ACC112 (cell line): ENCODE data around the gene POLG.

Source experiments
- H2AFZ ChIP-seq: fragments of 200-600 bp; sonication (generic); one replicate; pipeline ENCODE4 v1.6.0; 2017; ENCODE audit warnings: antibody characterized with exemption, low read length; ENCODE audit not compliant: unreplicated experiment
- H3K27ac ChIP-seq: fragments of 200-600 bp; sonication (generic); 2 replicates; pipeline ENCODE4 v1.5.1; 2014; ENCODE audit warnings: low read depth, mild to moderate bottlenecking, antibody characterized with exemption, low read length, moderate library complexity
- H3K27me3 ChIP-seq: fragments of 200-600 bp; sonication (generic); 2 replicates; pipeline ENCODE4 v1.6.1; 2014; ENCODE audit warnings: mild to moderate bottlenecking, antibody characterized with exemption, low read length, moderate library complexity, mixed read lengths; ENCODE audit not compliant: insufficient read depth
- H3K36me3 ChIP-seq: fragments of 200-600 bp; sonication (generic); 2 replicates; pipeline ENCODE4 v1.6.1; 2016; ENCODE audit warnings: mild to moderate bottlenecking, antibody characterized with exemption, low read length, moderate library complexity, mixed read lengths; ENCODE audit not compliant: insufficient read depth
- H3K4me1 ChIP-seq: fragments of 200-600 bp; sonication (generic); one replicate; pipeline ENCODE4 v1.6.1; 2016; ENCODE audit warnings: low read length, mixed read lengths; ENCODE audit not compliant: insufficient read depth, unreplicated experiment, control insufficient read depth
- H3K4me3 ChIP-seq: fragments of 200-600 bp; sonication (generic); 2 replicates; pipeline ENCODE4 v1.5.1; 2014; ENCODE audit warnings: mild to moderate bottlenecking, low read depth, low read length
- H3K79me2 ChIP-seq: fragments of 200-600 bp; sonication (generic); one replicate; pipeline ENCODE4 v1.6.0; 2016; ENCODE audit warnings: low read length; ENCODE audit not compliant: control insufficient read depth, unreplicated experiment, insufficient read depth

Gene POLG

DNA sequence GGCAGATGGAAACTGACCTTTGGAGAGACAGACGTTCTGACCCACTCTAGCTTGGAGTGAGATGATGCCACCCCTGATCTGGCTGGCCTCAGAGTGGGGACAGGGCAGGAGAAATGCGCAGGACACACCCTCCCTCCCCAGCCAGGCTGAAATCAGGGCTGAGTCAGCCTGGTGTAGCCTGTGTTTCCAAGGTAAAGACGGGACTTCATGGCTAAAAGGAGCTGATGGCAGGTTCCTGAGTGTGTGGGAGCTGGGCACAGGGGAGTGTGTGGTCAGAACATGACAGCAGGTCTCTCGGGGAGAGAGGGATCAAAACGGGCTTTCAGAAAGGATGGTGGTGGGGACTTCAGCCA lies 14.6 kb upstream of the POLG start:
- H3K27me3 ChIP-seq = peaks cover 38% of the 10 kb centered on the region
- H3K4me1 ChIP-seq = no peaks in the 10 kb centered on the region
- no peak overlapping the region for H3K27ac ChIP-seq
- no peaks in the 10 kb centered on the region for H3K79me2 ChIP-seq
- H3K4me3 ChIP-seq = no peak overlapping the region
- H3K36me3 ChIP-seq = no peaks in the 10 kb centered on the region
- no peak overlapping the region for H2AFZ ChIP-seq

DNA sequence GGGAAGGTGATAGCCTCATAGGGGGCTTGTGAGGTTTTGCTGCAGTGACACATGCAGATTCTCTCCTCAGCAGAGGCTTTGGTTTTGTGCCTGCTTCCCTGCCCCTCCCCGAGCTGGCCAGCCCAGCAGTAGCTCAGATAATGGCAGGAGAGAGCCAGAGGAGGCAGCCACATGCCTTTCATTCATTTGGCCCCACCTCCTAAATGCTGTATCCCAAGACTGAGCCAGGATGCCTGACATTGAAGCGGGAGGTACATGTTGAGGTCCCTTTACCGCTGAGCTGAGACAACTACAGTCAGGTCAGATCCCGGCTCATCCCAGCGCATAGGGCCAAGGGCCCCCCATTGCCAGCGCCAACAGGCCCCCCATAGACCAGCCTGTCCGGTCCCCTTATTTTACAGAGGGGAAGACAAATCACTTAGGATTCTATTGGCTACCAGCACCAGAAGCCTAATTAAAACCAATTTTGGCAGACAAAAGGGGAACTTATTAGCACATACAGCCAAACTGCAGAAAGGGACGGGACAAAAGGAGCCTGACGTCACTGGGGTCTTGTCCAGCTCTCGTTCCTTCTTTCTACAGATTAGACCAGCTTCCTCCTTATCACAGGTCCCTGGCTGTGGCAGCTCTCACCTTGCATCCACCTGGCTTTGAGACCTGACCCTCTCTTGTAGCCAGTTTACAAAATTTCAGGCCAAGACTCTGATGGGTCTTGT lies 12.1 kb upstream of the POLG start:
- peaks cover 18% of the 10 kb centered on the region for H3K27me3 ChIP-seq
- H3K36me3 ChIP-seq = no peaks in the 10 kb centered on the region
- H2AFZ ChIP-seq = no peak overlapping the region
- no peak overlapping the region for H3K4me3 ChIP-seq
- no peak overlapping the region for H3K27ac ChIP-seq
- H3K4me1 ChIP-seq = no peaks in the 10 kb centered on the region
- H3K79me2 ChIP-seq = no peaks in the 10 kb centered on the region

DNA sequence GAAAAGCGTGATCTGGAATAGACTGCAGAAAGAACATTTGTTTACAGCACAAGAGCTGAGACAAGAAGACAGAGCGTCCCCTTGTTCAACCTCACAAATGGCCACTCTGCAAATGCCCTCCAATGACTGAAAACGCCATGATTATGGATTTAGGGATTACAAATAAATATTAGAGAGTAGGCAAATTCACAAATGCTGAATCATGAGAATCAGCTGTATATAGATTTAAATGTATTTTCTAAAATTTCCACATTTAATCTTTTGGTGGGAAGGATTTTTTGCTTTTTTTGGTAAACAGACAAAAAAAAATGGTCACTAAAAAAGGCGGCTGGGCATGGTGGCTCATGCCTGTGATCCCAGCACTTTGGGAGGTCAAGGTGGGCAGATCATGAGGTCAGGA lies 10.6 kb upstream of the POLG start:
- no peak overlapping the region for H3K27ac ChIP-seq
- peaks cover 17% of the 10 kb centered on the region for H3K27me3 ChIP-seq
- H3K4me1 ChIP-seq = no peaks in the 10 kb centered on the region
- no peak overlapping the region for H3K4me3 ChIP-seq
- H3K79me2 ChIP-seq = no peaks in the 10 kb centered on the region
- no peaks in the 10 kb centered on the region for H3K36me3 ChIP-seq
- no peak overlapping the region for H2AFZ ChIP-seq

DNA sequence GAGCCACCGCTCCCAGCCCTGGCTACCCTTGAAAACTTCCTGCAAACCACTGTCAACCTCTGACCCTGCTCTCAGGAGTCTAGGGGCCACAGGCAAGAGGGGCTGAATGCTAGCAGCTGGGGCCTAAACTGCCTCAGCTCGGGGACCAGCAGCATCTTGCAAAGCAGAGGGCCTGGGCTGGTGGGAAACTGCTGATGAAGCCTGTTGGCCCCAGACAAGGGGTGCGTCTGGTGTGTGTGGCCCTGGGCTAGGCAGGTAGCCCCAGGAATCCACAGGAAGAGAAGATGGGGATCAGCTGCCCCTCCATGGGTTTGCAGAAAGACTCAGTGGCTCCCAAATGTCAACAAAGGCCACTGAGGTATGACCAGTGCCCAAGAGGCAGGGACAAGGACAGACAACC lies 8.2 kb upstream of the POLG start:
- H3K4me1 ChIP-seq = no peaks in the 10 kb centered on the region
- no peak overlapping the region for H3K27ac ChIP-seq
- no peaks in the 10 kb centered on the region for H3K79me2 ChIP-seq
- no peak overlapping the region for H2AFZ ChIP-seq
- no peak overlapping the region for H3K4me3 ChIP-seq
- H3K36me3 ChIP-seq = no peaks in the 10 kb centered on the region
- peaks cover 17% of the 10 kb centered on the region for H3K27me3 ChIP-seq

DNA sequence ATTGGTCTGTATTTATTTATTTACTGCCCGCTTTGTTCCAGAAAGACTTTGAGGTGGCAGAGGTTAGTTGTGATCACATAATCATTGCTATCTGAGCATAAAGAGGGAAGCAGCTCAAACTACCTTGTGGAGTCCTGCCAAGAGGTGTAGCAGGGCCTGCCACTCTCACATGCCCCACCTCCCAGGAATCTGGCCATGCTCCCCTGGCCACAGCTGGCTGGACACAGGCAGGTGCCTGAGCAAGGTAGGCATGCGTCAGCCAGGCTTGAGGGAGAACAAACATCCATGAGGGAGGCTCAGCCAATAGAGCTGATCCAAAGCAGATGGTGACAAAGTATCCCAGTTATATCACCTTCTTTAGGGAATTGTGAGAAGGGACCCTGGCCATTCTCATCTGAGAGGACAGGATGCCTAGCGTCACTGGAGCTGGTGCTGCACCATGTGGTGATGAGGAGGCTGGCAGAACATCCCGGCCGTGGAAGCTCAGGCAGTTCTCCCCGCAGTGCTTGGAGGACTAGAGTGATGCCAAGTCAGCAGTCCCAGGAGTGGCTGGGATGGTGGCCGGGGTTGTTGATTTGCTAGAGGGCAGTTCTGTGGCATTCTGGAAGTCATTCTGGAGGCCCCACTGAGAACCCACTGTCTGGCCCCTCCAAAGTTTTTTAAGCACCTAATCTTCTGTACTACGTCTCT lies 6.8 kb upstream of the POLG start:
- Histone ChIP-seq H3K27me3 (peaks cover 14% of the 10 kb centered on the region), H3K27ac (no peak overlapping the region), H3K4me3 (no peak overlapping the region), H3K36me3 (no peaks in the 10 kb centered on the region), H3K4me1 (no peaks in the 10 kb centered on the region), H3K79me2 (no peaks in the 10 kb centered on the region), H2AFZ (no peak overlapping the region)

DNA sequence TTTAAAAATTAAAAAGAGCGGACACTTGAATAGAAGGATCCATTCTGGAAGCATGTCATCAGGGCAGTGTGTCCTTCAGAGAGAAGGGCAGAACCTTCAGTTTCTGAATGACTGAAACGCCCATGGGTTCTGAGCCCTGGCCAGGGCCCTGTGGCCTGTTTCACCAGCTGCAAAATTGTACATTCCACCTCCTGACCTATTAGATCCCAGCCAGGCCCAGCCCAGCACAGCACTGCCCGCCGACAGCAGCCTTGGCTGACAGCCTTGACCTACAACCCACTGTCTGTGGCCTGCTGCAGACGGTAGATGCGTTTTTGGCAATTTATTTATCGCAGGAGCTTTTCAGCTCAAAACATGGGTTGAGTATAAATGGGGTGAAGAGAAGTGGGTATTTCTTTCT lies 5.9 kb upstream of the POLG start:
- no peak overlapping the region for H2AFZ ChIP-seq
- no peaks in the 10 kb centered on the region for H3K79me2 ChIP-seq
- no peak overlapping the region for H3K4me3 ChIP-seq
- no peaks in the 10 kb centered on the region for H3K36me3 ChIP-seq
- no peak overlapping the region for H3K27ac ChIP-seq
- H3K27me3 ChIP-seq = peaks cover 8% of the 10 kb centered on the region
- H3K4me1 ChIP-seq = peaks cover under 1% of the 10 kb centered on the region

DNA sequence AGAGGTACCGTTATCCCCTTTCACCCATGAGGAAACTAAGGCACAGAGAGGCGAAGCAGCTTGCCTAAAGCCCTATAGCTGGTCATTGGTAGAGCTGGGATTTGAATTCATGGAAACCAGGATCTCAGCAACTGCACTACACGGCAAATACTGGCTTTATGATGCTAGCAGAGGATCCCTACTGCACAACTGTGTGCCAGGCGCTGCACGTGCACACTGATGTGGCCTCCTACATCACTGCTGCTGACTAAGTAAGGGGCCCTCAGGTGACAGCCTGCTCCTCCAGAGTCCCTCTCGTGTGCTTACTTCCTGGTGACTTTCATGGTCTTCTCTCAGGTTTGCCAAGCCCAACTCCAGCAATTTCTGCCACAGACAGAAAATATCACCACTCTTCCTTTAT lies 3.4 kb upstream of the POLG start:
- peaks cover 8% of the 10 kb centered on the region for H3K4me1 ChIP-seq
- H3K27me3 ChIP-seq = no peaks in the 10 kb centered on the region
- H3K79me2 ChIP-seq = peaks cover 14% of the 10 kb centered on the region
- H3K4me3 ChIP-seq = no peak overlapping the region
- H3K27ac ChIP-seq = no peak overlapping the region
- 0 out of 2 replicates have a peak, but pooled peaks cover 3% of the 10 kb centered on the region for H3K36me3 ChIP-seq
- no peak overlapping the region for H2AFZ ChIP-seq

DNA sequence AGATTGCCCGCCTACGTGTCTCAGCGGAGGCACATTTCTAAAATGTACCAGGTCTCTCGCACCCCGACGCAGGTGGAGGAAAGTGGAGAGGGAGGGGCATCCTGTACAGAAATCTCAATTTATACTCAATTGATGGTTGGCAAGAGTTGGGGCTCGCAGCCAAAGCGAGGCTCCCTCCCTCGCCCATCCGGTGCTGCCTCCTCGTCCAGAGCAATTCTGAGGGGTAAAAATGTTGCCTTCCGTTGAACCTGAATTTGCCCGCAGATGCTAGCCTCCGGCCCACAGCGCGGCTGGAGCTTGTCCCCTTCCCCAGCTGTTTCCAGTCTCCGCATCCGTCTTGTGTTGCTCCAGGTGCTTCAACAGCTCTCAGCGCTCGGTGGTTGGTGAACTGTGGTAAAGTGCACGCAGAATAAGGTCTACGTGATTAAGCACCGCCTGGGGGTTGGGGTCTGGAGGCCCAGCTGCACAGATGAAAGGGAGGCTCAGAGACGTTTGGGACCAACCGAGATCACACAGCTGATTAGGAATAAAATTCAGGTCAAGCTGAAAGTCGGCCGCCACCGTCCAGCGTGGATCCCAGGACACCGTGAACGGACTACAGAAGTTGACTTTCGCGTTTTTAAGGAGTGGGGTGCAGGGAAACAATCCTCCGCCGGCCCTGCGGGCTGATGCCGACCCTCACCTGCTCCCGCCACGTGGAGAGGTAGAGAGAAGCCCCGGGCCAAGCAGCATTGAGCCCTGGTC lies 846 bp upstream of the POLG start:
- Histone ChIP-seq H3K79me2 (peaks cover 40% of the 10 kb centered on the region), H3K36me3 (peaks cover 22% of the 10 kb centered on the region), H3K4me3 (peak overlapping the region; percentile 69), H3K4me1 (peaks cover 30% of the 10 kb centered on the region), H2AFZ (peak overlapping the region; percentile 64), H3K27ac (0 out of 2 replicates have a peak overlapping the region, but pooled peaks have one; percentile 7), H3K27me3 (no peaks in the 10 kb centered on the region)

DNA sequence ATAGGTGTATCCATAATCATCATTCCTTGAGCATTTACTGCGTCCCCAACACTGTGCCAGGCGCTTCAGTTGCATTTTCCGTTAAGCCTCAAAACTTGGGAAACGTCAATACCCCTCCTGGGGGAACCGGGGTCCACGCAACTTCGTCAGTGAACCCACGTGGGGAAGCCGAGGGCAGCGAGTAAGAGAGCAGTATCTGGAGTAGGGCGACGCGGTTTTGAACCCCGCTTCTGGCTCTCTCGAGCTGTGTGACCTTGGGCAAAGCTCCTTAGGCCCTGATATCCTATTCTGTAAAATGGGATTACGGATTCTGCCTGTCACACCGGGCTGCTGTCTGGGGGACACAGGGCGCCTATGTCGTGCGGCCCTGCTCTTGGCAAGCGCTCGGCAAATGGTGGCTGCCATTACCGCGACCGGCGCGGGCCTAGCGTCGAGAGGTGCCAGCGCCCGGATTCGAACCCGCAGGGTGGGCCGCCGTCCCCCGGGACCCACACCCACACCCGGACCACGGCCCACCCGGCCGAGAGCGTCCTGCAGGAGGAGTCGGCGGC lies 590 bp downstream of the POLG start:
- Histone ChIP-seq H2AFZ (peak overlapping the region; percentile 21), H3K27me3 (no peaks in the 10 kb centered on the region), H3K4me1 (peaks cover 30% of the 10 kb centered on the region), H3K79me2 (peaks cover 54% of the 10 kb centered on the region), H3K27ac (peak overlapping the region; percentile 75), H3K36me3 (peaks cover 32% of the 10 kb centered on the region), H3K4me3 (peak overlapping the region; percentile 99)

DNA sequence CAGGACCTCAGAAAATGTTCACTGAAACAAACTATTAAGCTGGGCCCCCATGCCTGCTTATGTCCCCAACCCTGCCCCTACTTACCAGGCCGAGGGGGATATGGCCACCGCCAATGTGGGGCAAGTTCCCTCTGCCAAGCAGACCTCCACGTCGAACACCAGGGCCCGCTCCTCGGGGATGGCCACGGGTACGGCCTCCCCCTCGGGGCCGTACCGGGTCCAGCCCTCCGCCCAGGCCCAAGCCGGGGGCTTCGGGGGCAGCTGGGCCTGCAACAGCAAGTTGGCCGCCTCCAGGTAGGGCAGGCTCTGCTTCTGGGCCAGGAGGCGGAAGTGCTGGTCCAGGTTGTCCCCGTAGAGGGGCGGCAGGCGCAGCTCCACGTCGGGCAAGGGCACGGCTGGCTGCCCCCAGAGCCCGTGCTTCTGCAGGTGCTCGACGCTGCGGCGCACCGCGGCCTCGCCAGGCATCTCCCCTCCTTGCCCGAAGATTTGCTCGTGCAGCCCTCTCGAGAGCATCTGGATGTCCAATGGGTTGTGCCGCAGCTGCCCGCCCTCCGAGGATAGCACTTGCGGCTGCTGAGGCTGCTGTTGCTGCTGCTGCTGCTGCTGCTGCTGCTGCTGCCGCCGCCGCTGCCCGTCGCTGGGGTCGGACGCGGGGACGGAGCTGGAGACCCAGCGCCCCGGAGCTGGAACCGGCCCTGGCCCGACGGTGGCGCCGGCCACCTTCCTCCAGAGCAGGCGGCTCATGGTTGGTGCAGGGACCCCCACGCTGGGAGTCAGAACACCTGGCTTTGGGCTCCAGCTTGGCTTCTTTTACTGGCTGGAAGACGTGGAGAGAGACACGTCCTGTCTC lies 1.4 kb downstream of the POLG start:
- H3K27ac ChIP-seq = no peak overlapping the region

More for the DNA sequence above, 1.4 kb downstream of the POLG start:
- no peaks in the 10 kb centered on the region for H3K27me3 ChIP-seq
- no peak overlapping the region for H2AFZ ChIP-seq
- peaks cover 30% of the 10 kb centered on the region for H3K4me1 ChIP-seq
- H3K79me2 ChIP-seq = peaks cover 61% of the 10 kb centered on the region
- peaks cover 32% of the 10 kb centered on the region for H3K36me3 ChIP-seq
- peak overlapping the region; percentile 99 for H3K4me3 ChIP-seq
